K562 (cell line): ENCODE results near the gene PHACTR2. TPM values are rescaled to one million over a fixed set of nuclear protein-coding genes. Genes with fewer than 3 reads are reported as not detected.
A peak's percentile ranks its signal among the peaks of the same experiment; 100 is the strongest.

Source experiments
- ATAC-seq: fragments of 200-7000 bp; cut with Tn5 transposase; 3 replicates; pipeline ENCODE4 v1.9.1; 2020; ENCODE audit warnings: moderate library complexity
- BruUV-seq: library from RNA; stranded (reverse); fragments of 400-500 nt; replicated peaks from 2 replicates; lab custom pipeline; 2021; lab: Mats Ljungman, UMichigan
- CTCF ChIA-PET: fragments of 300-600 bp; formaldehyde crosslinking; extraction: SDS; loops from one replicate; lab custom pipeline; 2021; ENCODE audit warnings: low intra/inter-chr PET ratio; lab: Yijun Ruan, JAX
- POLR2A ChIA-PET: fragments of 300-600, 350-650 bp; sonication (Branson Sonifier 250); formaldehyde crosslinking; extraction: SDS; loops from one replicate; lab custom pipeline; 2021; ENCODE audit warnings: antibody characterized with exemption, inconsistent platforms; lab: Yijun Ruan, JAX
- DNase-seq, 4 experiments: peaks; one replicate each; pipeline versions ENCODE4 v3.0.0 to v3.0.0-alpha.2; 2011 to 2018; ENCODE audit warnings: low spot score in 3 of 4, mixed read lengths in 3 of 4; ENCODE audit errors: extremely low read depth in 1 of 4
- FAIRE-seq: peaks from 2 replicates; lab custom pipeline; 2011; peaks lifted over from hg19 to GRCh38; lab: Jason Lieb, UNC
- H2AFZ ChIP-seq: 2 replicates; pipeline ENCODE4 v1.6.0; 2011; ENCODE audit warnings: low read depth, low read length, control low read depth, inconsistent platforms
- H3K27ac ChIP-seq: fragments of 200-600 bp; 3 replicates; pipeline ENCODE4 v1.8.0; 2011; ENCODE audit warnings: low read depth, mild to moderate bottlenecking, control low read depth, inconsistent platforms, low read length, moderate library complexity, mixed read lengths; ENCODE audit errors: extremely low read depth
- H3K27me3 ChIP-seq, 2 experiments: fragments of 300-600 bp in 1 of 2; 2 replicates in 1 of 2; 3 replicates in 1 of 2; pipeline versions ENCODE4 v1.6.0 to v1.8.0; 2011; ENCODE audit warnings: inconsistent platforms in 2 of 2, low read length in 2 of 2, mild to moderate bottlenecking in 1 of 2, mixed read lengths in 1 of 2, moderate library complexity in 1 of 2; ENCODE audit not compliant: control insufficient read depth in 2 of 2, insufficient read depth in 2 of 2
- H3K36me3 ChIP-seq: fragments of 300-600 bp; 3 replicates; pipeline ENCODE4 v1.8.0; 2011; ENCODE audit warnings: mild to moderate bottlenecking, low read length, inconsistent platforms; ENCODE audit not compliant: control insufficient read depth, insufficient read depth
- H3K4me1 ChIP-seq, 2 experiments: fragments of 200-600 bp in 1 of 2; replicated peaks in 1 of 2; 2 replicates in 1 of 2; 3 replicates in 1 of 2; pipeline versions ENCODE4 v1.5.1 to v1.8.0; 2011; ENCODE audit warnings: inconsistent platforms in 2 of 2, low read length in 2 of 2, mild to moderate bottlenecking in 1 of 2, mixed read lengths in 1 of 2, moderate library complexity in 1 of 2; ENCODE audit not compliant: control insufficient read depth in 2 of 2, insufficient read depth in 2 of 2
- H3K4me2 ChIP-seq: 2 replicates; pipeline ENCODE4 v1.6.1; 2011; ENCODE audit warnings: low read length, control low read depth, inconsistent platforms, mixed read lengths; ENCODE audit not compliant: insufficient read depth
- H3K4me3 ChIP-seq: fragments of 200-600 bp; sonication (generic), shearing (Covaris generic); 2 replicates; pipeline ENCODE4 v1.5.1; 2016; ENCODE audit warnings: control low read depth, inconsistent platforms
- H3K79me2 ChIP-seq: fragments of 200-600 bp; 3 replicates; pipeline ENCODE4 v1.8.0; 2011; ENCODE audit warnings: low read length, inconsistent platforms; ENCODE audit not compliant: control insufficient read depth, insufficient read depth
- H3K9ac ChIP-seq, 2 experiments: 2 replicates each; pipeline versions ENCODE4 v1.6.0 to v1.6.1; 2011; ENCODE audit warnings: low read depth in 2 of 2, low read length in 2 of 2, control low read depth in 1 of 2, inconsistent platforms in 1 of 2, mild to moderate bottlenecking in 1 of 2, mixed read lengths in 1 of 2; ENCODE audit not compliant: insufficient read depth in 1 of 2
- H3K9me1 ChIP-seq: one replicate; pipeline ENCODE4 v1.6.0; 2011; ENCODE audit warnings: inconsistent platforms, mild to moderate bottlenecking, low read length, moderate library complexity; ENCODE audit not compliant: control insufficient read depth, insufficient read depth
- H3K9me3 ChIP-seq: replicated peaks from 2 replicates; pipeline ENCODE4 v1.5.1; 2011; ENCODE audit warnings: low read depth, low read length, inconsistent platforms; ENCODE audit not compliant: control insufficient read depth, insufficient read depth
- H4K20me1 ChIP-seq: replicated peaks from 2 replicates; pipeline ENCODE4 v1.6.1; 2011; ENCODE audit warnings: low read length, inconsistent platforms, mixed read lengths; ENCODE audit not compliant: control insufficient read depth, insufficient read depth
- GTF2E2 ChIP-seq: fragments of 200-800 bp; sonication (Bioruptor generic); IDR thresholded peaks from 2 replicates; pipeline ENCODE4 v1.6.1; 2016; ENCODE audit warnings: missing genetic modification characterization, missing compliant biosample characterization
- KAT8 ChIP-seq: fragments of 450-650 bp; IDR thresholded peaks from 2 replicates; pipeline ENCODE4 v1.6.1; 2016; ENCODE audit warnings: low read depth, mild to moderate bottlenecking
- MYBL2 ChIP-seq, 2 experiments: fragments of 450-650 bp in 1 of 2; sonication (generic) in 1 of 2; formaldehyde crosslinking in 1 of 2; IDR thresholded peaks; 2 replicates each; pipeline versions ENCODE4 v1.6.1 to v1.8.1; 2017 to 2022; ENCODE audit warnings: borderline replicate concordance in 1 of 2, inconsistent platforms in 1 of 2, low read depth in 1 of 2, mild to moderate bottlenecking in 1 of 2, missing genetic modification reagents in 1 of 2, moderate library complexity in 1 of 2
- NFIC ChIP-seq: fragments of 450-650 bp; IDR thresholded peaks from 2 replicates; pipeline ENCODE4 v1.6.1; 2017; ENCODE audit warnings: mild to moderate bottlenecking, inconsistent platforms
- ZNF232 ChIP-seq: sonication (generic); formaldehyde crosslinking; IDR thresholded peaks from 2 replicates; pipeline ENCODE4 v1.8.0; 2022; ENCODE audit warnings: mild to moderate bottlenecking, missing genetic modification reagents
- WGBS: fragments of 100-300 bp; shearing (Covaris generic); methylation state at CpG from one replicate; pipeline ENCODE4 v1.1.6; 2016; ENCODE audit warnings: low coverage, mixed read lengths; ENCODE audit not compliant: insufficient coverage; ENCODE audit errors: missing lambda C conversion rate; 5-methylcytosine and 5-hydroxymethylcytosine counted together
- in situ Hi-C: fragments of 300-500 bp; cut with MboI; formaldehyde crosslinking; loops from 4 replicates; pipeline ENCODE4 v1.15.0; 2018; ENCODE audit warnings: inconsistent platforms, mixed read lengths
- intact Hi-C: fragments of 100-400 bp; cut with micrococcal nuclease; formaldehyde crosslinking; loops from 2 replicates; pipeline ENCODE4 v1.14.2; 2022
- polyA plus RNA-seq, 8 experiments: library from polyadenylated mRNA; depleted of rRNA in 4 of 8; stranded (reverse) in 5 of 8; unstranded in 3 of 8; fragments of >200 nt; fragmentation: Nextera tagmentation in 2 of 8; fragmentation: Illumina TruSeq in 1 of 8; extraction: Ambion mirVana in 2 of 8; extraction: Trizol in 1 of 8; gene quantifications; 2 replicates each; pipeline versions ENCODE4 v1.2.1 to v1.2.3, GENCODE V29; 2011 to 2014; ENCODE audit warnings: inconsistent platforms in 1 of 8, missing spikeins in 1 of 8
- total RNA-seq, 7 experiments: library from RNA; depleted of rRNA in 6 of 7; stranded (reverse); fragments of >200 nt in 6 of 7; fragmentation: Illumina TruSeq in 2 of 7; extraction: Trizol in 2 of 7; gene quantifications; 2 replicates each; pipeline versions ENCODE4 v1.2.1 to v1.2.3, GENCODE V29; 2011 to 2021; ENCODE audit warnings: low replicate concordance in 1 of 7

The PHACTR2 gene
- total and polyA plus RNA-seq, 9 of the 15 experiments (the other 6 are each of a cell fraction or from before 2014, with no cell fraction given) = 5.3 to 52.5 (median 22.9) TPM

DNA sequence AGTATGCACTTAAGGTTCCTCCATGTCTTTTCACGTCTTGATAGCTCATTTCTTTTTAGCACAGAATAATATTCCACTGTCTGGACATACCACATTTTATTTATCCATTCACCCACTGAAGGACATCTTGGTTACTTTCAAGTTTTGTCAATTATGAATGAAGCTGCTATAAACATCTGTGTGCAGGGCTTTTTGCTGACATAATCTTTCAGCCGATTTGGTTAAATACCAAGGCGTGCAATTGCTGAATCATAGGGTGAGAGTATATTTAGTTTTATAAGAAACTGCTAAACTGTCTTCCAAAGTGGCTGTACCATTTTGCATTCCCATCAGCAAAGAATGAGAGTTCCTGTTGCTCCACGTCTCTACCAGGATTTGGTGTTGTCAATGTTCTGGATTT lies 44.9 kb upstream of the PHACTR2 start (continued):
- TF ChIP-seq ZNF232 (CRISPR knock-in tag) (no peak), MYBL2 (IDR thresholded peaks at IDR 0.05; ENCODE audit: low read depth) (no peak), MYBL2 (CRISPR knock-in tag; IDR thresholded peaks at IDR 0.05; ENCODE audit: borderline replicate concordance) (no peak)

DNA sequence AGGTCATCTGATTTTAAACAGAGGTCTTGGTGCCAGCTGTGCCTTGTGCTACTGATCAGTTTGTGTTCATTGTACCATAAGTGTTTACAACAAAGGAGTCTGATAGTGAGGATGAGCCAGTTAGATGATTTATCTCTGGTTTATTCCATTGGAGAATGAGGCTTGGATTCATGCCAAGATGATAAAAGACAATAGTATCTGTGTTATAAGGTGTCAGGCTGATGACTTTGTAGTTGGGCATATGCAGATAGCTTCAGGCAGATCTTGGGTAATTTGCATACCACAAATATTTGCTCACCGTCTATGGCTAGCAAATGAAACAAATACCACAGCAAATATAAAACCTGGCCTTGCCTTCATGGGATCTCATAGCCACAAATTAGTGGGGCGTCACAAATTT lies 43.3 kb upstream of the PHACTR2 start:
- peak; percentile 58 for TF ChIP-seq NFIC
- no peak for TF ChIP-seq KAT8
- no peak for TF ChIP-seq GTF2E2 (tag)
- intact Hi-C loops (no loop called here), in situ Hi-C loops (no loop called here)
- no peaks in the 10 kb centered on the region for H3K79me2 ChIP-seq
- no peaks in the 10 kb centered on the region for H4K20me1 ChIP-seq
- ATAC-seq = no peak
- no peaks in the 10 kb centered on the region for H3K36me3 ChIP-seq
- ChIA-PET POLR2A (no interaction called here), CTCF (no interaction called here)
- no peak for FAIRE-seq
- no peaks in the 10 kb centered on the region for H3K9me3 ChIP-seq
- DNase-seq = no peak
- no peaks in the 10 kb centered on the region for H3K27me3 ChIP-seq
- no peak overlapping the region for H2AFZ ChIP-seq
- no peaks in the 10 kb centered on the region for H3K9me1 ChIP-seq
- no peak overlapping the region for H3K4me2 ChIP-seq
- WGBS = 9% methylated on average over 2 of the region's 2 CpGs
- no peaks in the 10 kb centered on the region for H3K4me1 ChIP-seq
- no peak overlapping the region for H3K4me3 ChIP-seq
- no peak overlapping the region for H3K27ac ChIP-seq
- H3K9ac ChIP-seq = no peak overlapping the region
- BruUV-seq = no TSS peak
